Measurements from ENCODE around the gene ADGRV1.
"Not testable (repeated sequence)": the region's sequence is repeated elsewhere in the genome, so short reads cannot be mapped to it uniquely, and the experiment has no call there.

ADGRV1 gene

GRCh38 chr5:91025449-91025848, 466.9 kb downstream of the ADGRV1 start:
- no peaks in the 10 kb centered on the region for H3K36me3 Mint-ChIP-seq (ENCODE audit: insufficient read depth)
- H3K9me3 Mint-ChIP-seq: no peaks in the 10 kb centered on the region
- H3K4me3 Mint-ChIP-seq: no peak overlapping the region
- no peak for ATAC-seq (replicated peaks)
- DNase-seq: no peak
- H3K4me1 Mint-ChIP-seq (ENCODE audit: low read depth in 2 of 2): no peaks in the 10 kb centered on the region
- H3K27me3 Mint-ChIP-seq: peaks cover 0 to 6% of the 10 kb centered on the region in 2 donors
- H3K27ac Mint-ChIP-seq: no peak overlapping the region

- no peak for ATAC-seq (replicated peaks)
- Mint-ChIP-seq H3K27ac (no peak overlapping the region), H3K27me3 (peaks cover 0 to 6% of the 10 kb centered on the region in 2 donors), H3K9me3 (no peaks in the 10 kb centered on the region), H3K4me3 (no peak overlapping the region), H3K36me3 (ENCODE audit: insufficient read depth) (no peaks in the 10 kb centered on the region), H3K4me1 (ENCODE audit: low read depth in 2 of 2) (no peaks in the 10 kb centered on the region)
- no peak for DNase-seq
Measured at GRCh38 chr5:91025956-91026355, 467.4 kb downstream of the ADGRV1 start.

GRCh38 chr5:91026466-91026865, 467.9 kb downstream of the ADGRV1 start:
- no peaks in the 10 kb centered on the region for H3K36me3 Mint-ChIP-seq (ENCODE audit: insufficient read depth)
- no peaks in the 10 kb centered on the region for H3K4me1 Mint-ChIP-seq (ENCODE audit: low read depth in 2 of 2)
- DNase-seq: no peak
- no peak overlapping the region for H3K27ac Mint-ChIP-seq
- no peak overlapping the region for H3K4me3 Mint-ChIP-seq
- H3K9me3 Mint-ChIP-seq: no peaks in the 10 kb centered on the region
- no peak for ATAC-seq (replicated peaks)
- peaks cover 0 to 6% of the 10 kb centered on the region in 2 donors for H3K27me3 Mint-ChIP-seq

GRCh38 chr5:91027405-91028139, 469.0 kb downstream of the ADGRV1 start:
- no peak for DNase-seq
- ATAC-seq (replicated peaks): no peak
- Mint-ChIP-seq H3K4me3 (no peak overlapping the region), H3K27ac (no peak overlapping the region), H3K4me1 (ENCODE audit: low read depth in 2 of 2) (no peaks in the 10 kb centered on the region), H3K36me3 (ENCODE audit: insufficient read depth) (no peaks in the 10 kb centered on the region), H3K9me3 (no peaks in the 10 kb centered on the region), H3K27me3 (peaks cover 0 to 11% of the 10 kb centered on the region in 2 donors)

- H3K4me1 Mint-ChIP-seq (ENCODE audit: low read depth in 2 of 2): no peaks in the 10 kb centered on the region
Measured at GRCh38 chr5:91028499-91028956, 469.9 kb downstream of the ADGRV1 start.

GRCh38 chr5:91030521-91031401, 472.2 kb downstream of the ADGRV1 start:
- ATAC-seq (replicated peaks): no peak
- no peaks in the 10 kb centered on the region for H3K9me3 Mint-ChIP-seq
- DNase-seq: no peak
- no peaks in the 10 kb centered on the region for H3K36me3 Mint-ChIP-seq (ENCODE audit: insufficient read depth)
- peaks cover 12 to 22% of the 10 kb centered on the region in 2 donors for H3K27me3 Mint-ChIP-seq
- H3K4me3 Mint-ChIP-seq: no peak overlapping the region
- H3K4me1 Mint-ChIP-seq (ENCODE audit: low read depth in 2 of 2): no peaks in the 10 kb centered on the region
- H3K27ac Mint-ChIP-seq: no peak overlapping the region

More at GRCh38 chr5:91028499-91028956, 469.9 kb downstream of the ADGRV1 start:
- DNase-seq (no peak), ATAC-seq (replicated peaks) (no peak)
- no peaks in the 10 kb centered on the region for H3K36me3 Mint-ChIP-seq (ENCODE audit: insufficient read depth)
- H3K4me3 Mint-ChIP-seq: no peak overlapping the region
- H3K9me3 Mint-ChIP-seq: no peaks in the 10 kb centered on the region
- H3K27ac Mint-ChIP-seq: no peak overlapping the region
- H3K27me3 Mint-ChIP-seq: peaks cover 0 to 11% of the 10 kb centered on the region in 2 donors

GRCh38 chr5:91031402-91031752, 472.8 kb downstream of the ADGRV1 start:
- Mint-ChIP-seq H3K27me3 (peaks cover 12 to 22% of the 10 kb centered on the region in 2 donors), H3K36me3 (ENCODE audit: insufficient read depth) (no peaks in the 10 kb centered on the region), H3K4me1 (ENCODE audit: low read depth in 2 of 2) (no peaks in the 10 kb centered on the region), H3K9me3 (no peaks in the 10 kb centered on the region), H3K4me3 (no peak overlapping the region), H3K27ac (no peak overlapping the region)
- DNase-seq: no peak
- no peak for ATAC-seq (replicated peaks)

GRCh38 chr5:91032125-91032524, 473.5 kb downstream of the ADGRV1 start:
- H3K9me3 Mint-ChIP-seq: no peaks in the 10 kb centered on the region
- no peak for DNase-seq
- no peaks in the 10 kb centered on the region for H3K36me3 Mint-ChIP-seq (ENCODE audit: insufficient read depth)
- H3K4me1 Mint-ChIP-seq (ENCODE audit: low read depth in 2 of 2): no peaks in the 10 kb centered on the region
- no peak overlapping the region for H3K27ac Mint-ChIP-seq
- ATAC-seq (replicated peaks): no peak
- peaks cover 12 to 20% of the 10 kb centered on the region in 2 donors for H3K27me3 Mint-ChIP-seq
- H3K4me3 Mint-ChIP-seq: no peak overlapping the region

GRCh38 chr5:91033370-91033769, 474.8 kb downstream of the ADGRV1 start:
- H3K9me3 Mint-ChIP-seq: no peaks in the 10 kb centered on the region
- no peak overlapping the region for H3K4me3 Mint-ChIP-seq
- H3K27me3 Mint-ChIP-seq: peaks cover 12 to 20% of the 10 kb centered on the region in 2 donors
- H3K4me1 Mint-ChIP-seq (ENCODE audit: low read depth in 2 of 2): no peaks in the 10 kb centered on the region
- no peak overlapping the region for H3K27ac Mint-ChIP-seq
- no peak for DNase-seq
- no peaks in the 10 kb centered on the region for H3K36me3 Mint-ChIP-seq (ENCODE audit: insufficient read depth)
- ATAC-seq (replicated peaks): no peak

- ATAC-seq (replicated peaks): no peak
- DNase-seq: no peak
- no peaks in the 10 kb centered on the region for H3K9me3 Mint-ChIP-seq
- no peaks in the 10 kb centered on the region for H3K4me1 Mint-ChIP-seq (ENCODE audit: low read depth in 2 of 2)
- H3K27me3 Mint-ChIP-seq: peaks cover 12 to 20% of the 10 kb centered on the region in 2 donors
- no peak overlapping the region for H3K27ac Mint-ChIP-seq
- no peak overlapping the region for H3K4me3 Mint-ChIP-seq
- H3K36me3 Mint-ChIP-seq (ENCODE audit: insufficient read depth): no peaks in the 10 kb centered on the region
Measured at GRCh38 chr5:91038180-91038808, 479.7 kb downstream of the ADGRV1 start.

- not testable (repeated sequence) for H3K36me3 Mint-ChIP-seq (ENCODE audit: insufficient read depth)
Measured at GRCh38 chr5:91041132-91041531, 482.5 kb downstream of the ADGRV1 start.

GRCh38 chr5:91042247-91042935, 483.8 kb downstream of the ADGRV1 start:
- Mint-ChIP-seq H3K27ac (no peak overlapping the region), H3K9me3 (peaks cover 0 to 4% of the 10 kb centered on the region in 2 donors), H3K4me3 (no peak overlapping the region), H3K4me1 (ENCODE audit: low read depth in 2 of 2) (no peaks in the 10 kb centered on the region), H3K36me3 (ENCODE audit: insufficient read depth) (no peaks in the 10 kb centered on the region), H3K27me3 (peaks cover 9 to 16% of the 10 kb centered on the region in 2 donors)
- ATAC-seq (replicated peaks) (no peak), DNase-seq (no peak)

More at GRCh38 chr5:91041132-91041531, 482.5 kb downstream of the ADGRV1 start:
- DNase-seq; H3K27ac Mint-ChIP-seq; H3K4me1 Mint-ChIP-seq (ENCODE audit: low read depth in 2 of 2); H3K4me3 Mint-ChIP-seq; ATAC-seq (replicated peaks); H3K9me3 Mint-ChIP-seq: not testable (repeated sequence)
- H3K27me3 Mint-ChIP-seq: peaks cover 9 to 16% of the 10 kb centered on the region in 2 donors

GRCh38 chr5:91042936-91043255, 484.3 kb downstream of the ADGRV1 start:
- Mint-ChIP-seq H3K27ac (no peak overlapping the region), H3K36me3 (ENCODE audit: insufficient read depth) (no peaks in the 10 kb centered on the region), H3K9me3 (peaks cover 0 to 4% of the 10 kb centered on the region in 2 donors), H3K27me3 (peaks cover 9 to 16% of the 10 kb centered on the region in 2 donors), H3K4me1 (ENCODE audit: low read depth in 2 of 2) (no peaks in the 10 kb centered on the region), H3K4me3 (no peak overlapping the region)
- ATAC-seq (replicated peaks): no peak
- DNase-seq: no peak

All from effector memory CD8-positive, alpha-beta T cell (primary cell).